ENCODE measurements around the gene COBL. TPM values are rescaled to one million over a fixed set of nuclear protein-coding genes. Genes with fewer than 3 reads are reported as not detected.

The COBL gene
- total RNA-seq, 1 donor from 2014 or later = 1.4 TPM

DNA sequence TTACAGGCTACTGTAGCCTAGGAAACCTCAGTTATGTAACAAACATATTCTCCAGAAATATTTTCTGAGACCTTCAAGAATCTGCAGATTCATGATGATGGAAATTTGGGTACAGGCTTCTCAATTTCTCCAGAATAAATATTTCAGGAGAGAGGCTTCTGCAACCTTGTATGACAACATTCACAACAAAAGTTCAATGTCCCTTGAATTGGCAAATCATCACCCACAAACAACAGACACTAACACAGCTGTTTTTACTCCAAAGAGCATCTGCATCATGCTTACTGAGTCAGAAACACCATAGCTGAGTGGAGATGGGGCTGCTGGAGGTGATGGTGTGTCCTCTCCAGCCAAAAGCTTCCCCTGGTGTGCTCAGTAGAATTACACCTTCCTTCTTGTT, 9.3 kb upstream of the COBL start:
- no peak for DNase-seq (ENCODE audit: low read depth)

DNA sequence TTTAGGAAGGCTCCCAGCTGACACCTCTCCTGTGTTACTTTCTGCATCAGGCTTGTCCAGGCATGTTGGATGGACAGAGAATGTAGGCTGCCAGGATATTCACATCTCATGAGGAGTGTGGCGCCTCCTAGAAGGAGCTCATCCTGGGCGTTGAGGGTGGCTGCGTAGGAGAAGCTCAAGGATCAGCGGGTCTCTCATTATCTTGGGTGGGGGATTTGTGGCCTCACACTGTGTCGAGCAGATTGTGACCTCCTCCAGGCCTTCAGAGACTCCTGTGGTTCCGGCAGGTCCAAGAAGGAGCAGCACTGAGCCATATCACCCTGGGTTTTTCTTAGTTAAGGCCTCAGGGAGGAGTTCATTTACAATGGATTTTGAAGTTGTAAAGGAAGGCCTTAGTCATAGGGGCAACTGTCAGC, 8.7 kb upstream of the COBL start:
- no peak for DNase-seq (ENCODE audit: low read depth)

DNA sequence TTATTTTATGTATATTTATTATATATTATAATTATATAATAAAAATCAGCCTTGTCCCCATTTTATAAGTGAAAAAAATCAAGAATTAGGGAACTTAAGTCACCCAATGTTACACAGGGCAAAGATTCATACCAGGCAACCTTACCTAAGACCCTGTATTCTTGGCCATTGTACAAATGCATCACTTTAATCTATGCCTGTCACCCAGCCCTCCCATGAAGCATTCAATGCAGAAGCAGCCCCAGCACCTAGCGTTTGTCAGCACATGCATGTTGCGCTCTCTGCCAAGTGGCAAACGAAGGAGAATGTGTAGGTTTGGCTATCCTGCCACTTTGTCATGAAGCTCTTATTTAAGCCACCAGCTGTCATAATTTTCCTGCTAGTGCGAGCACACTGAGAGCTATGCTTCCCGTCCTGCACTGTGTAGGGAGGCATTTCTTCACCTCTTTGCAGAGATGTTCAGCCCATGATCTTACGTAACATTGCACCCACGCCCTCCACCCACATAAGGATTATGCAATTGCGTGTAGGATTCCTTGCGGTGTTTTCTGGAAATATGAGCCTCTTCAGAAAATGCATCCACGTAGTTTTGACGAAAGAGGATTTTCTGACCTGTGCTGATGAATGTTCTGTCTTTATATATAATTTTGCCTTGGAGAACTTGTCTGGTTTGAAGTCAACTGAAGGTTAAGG, 7.7 kb upstream of the COBL start:
- DNase-seq (ENCODE audit: low read depth) = no peak

DNA sequence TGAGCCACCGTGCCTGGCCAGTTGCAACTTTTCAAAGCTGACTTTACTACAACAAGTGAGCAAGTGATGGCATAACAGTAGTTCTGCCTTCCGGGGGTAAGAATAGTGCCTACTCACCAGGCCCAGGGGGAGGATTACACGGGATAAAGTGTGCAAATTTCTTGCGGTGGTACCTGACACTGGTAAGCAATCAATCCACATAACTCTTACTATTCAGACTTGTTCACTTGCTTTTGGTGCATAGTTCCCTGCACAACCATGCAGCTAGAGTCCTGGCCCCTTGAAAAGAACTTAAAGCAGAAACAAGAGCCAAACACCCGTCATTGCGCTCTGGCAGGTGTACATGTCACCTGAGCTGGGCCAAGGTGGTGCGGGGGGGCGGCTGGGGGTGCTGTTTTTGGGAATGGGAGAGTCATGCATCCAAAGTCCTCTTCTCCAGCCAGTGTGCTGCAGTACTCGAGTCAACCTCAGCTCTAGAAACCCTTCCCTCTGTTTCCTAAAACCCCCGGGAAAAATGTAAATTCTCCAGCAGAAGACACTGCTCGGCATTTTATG, 5.4 kb upstream of the COBL start:
- DNase-seq (ENCODE audit: low read depth) = no peak

DNA sequence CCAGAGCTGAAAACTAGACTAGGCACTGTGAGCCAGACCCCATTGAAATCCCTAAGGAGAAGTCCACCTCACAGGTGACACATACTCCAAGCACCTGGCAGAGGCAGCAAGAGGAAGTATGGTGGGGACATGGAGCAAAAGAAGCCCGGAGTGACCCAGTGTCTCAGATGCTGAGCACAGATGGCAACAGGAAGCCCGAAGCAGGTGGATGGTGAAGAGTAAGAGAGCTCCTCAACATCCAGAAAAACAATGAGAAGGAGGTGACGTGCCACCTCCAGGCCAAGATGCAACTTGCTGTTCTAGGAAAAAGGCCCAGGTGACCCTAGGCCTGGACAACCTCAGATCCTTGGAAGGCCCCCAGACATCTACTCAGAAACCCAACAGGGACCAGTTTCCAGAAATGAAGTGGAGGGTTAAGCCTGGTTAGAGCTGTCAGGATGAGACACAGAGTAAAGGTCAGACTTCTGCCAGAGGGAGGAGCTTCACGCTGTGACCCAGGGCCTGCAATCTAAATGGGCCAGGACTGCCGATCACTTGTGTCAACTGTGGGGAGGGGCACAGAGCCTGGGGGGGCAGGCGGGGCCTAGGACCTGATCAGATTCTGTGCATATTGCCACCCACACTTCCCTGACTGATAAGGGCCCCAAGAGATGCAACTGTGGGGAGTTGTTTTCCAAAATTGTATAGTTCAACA, 2.4 kb upstream of the COBL start:
- DNase-seq (ENCODE audit: low read depth) = no peak

DNA sequence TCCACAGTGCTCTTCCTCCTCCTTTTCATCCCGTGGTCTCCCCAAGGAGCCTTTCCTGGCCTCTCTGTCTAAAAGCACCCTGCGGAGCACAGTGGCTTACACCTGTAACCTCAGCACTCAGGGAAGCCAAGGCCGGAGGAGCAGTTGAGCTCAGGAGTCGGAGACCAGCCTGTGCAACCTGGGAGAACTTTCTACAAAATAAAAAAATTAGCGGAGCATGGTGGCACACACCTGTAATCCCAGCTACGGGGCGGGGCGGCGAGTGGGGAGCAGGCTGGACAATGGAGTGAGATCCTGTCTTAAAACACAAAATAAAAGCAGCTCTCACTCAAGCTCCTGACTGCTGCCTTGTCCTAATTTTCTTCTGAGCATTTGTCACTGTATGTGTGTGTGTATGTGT, 1.4 kb upstream of the COBL start:
- no peak for DNase-seq (ENCODE audit: low read depth)

DNA sequence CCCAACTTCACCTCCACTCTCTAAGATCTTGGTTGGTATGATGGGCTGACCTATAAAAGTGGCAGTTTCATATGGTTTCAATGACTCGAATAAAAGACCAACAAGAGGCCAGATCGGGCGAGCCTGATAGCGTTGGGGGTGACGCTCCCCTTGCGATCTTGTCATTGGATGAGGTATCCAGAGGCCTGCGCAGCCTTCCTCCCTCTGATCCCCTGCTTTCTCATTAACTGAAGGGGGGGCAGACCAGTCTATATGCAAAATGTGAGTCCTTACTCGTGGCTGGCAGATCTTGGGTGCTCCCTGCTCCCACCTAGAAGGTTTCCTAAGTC, 937 bp upstream of the COBL start:
- DNase-seq (ENCODE audit: low read depth) = no peak

DNA sequence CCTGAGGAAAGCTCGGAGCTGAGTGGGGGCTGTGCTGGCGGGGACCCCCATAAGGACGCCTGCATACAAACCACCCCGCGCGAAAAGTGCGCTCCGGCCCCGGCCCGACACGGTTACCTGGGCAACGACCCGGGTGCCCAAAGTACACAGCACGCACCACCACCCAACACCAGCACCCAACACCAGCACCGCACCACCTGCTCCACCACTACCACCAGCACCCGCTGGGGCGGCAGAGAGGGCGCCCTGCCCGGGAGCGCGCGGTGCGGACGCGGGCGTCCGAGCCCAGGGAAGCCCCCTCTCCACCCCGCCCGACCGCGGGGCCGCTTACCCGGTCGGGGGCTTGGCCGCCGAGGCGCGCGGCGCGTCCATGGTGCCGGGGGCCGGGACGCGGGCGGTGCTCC, 345 bp downstream of the COBL start:
- no peak for DNase-seq (ENCODE audit: low read depth)

DNA sequence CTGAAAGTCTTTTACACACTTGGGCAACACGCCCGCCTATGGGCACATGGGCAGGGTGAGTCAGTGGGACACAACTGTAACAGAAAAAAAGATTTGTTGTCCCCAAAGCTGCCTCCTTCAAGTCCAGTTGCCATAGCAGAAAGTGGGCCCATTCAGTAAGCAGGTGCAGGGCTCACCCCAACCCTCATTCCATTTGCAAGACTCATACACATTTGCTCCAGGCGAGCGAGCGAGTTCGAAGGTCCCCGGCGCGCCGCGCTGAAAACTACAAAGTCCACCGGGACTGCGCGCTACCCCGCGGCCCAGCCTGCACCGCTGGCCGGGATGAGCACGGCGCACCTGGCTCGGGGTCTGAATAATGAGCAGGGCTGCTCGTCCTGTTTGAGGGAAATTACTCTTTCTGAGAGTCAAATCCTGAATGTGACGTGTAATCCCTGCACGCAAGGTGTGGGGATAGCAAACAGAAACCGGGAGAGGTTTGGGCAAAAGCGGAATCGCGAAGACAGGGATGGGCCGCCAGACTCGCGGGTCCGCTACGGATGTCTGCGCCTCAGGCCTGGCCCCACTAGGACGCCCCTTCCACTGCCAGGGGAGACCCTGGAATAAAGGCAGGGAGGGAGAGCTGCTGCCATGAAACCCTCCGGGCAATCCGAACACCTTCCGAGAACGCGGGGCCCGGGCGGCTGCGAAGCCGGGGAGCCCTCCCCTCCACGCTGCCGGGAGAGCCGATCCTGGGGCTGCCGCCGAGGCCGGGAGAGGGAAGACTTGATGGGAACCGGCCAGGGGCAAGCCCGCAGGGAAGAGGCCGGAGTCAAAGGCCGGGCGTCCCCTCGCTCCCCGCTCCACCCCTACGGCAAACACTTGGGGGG, 982 bp downstream of the COBL start:
- DNase-seq (ENCODE audit: low read depth) = peak; percentile 88

DNA sequence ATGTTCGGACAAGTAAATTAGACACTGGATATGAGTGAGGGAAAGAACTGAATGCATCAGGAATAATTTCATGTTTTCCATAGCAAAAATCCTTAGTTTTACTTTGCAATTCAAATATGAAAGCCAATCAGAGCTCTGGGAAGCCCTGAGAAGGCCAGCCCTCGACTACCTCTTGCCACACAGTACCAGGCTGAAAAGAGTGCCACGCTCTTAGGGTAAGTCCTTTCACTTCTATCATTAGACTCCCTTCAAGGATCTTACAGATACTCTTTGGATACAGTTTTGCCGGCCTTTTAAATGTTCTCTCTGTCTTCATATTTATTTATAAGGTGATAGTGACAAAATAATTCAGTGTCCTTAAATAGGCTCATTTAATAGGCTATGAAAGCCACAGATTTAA, 1.9 kb downstream of the COBL start:
- no peak for DNase-seq (ENCODE audit: low read depth)

DNA sequence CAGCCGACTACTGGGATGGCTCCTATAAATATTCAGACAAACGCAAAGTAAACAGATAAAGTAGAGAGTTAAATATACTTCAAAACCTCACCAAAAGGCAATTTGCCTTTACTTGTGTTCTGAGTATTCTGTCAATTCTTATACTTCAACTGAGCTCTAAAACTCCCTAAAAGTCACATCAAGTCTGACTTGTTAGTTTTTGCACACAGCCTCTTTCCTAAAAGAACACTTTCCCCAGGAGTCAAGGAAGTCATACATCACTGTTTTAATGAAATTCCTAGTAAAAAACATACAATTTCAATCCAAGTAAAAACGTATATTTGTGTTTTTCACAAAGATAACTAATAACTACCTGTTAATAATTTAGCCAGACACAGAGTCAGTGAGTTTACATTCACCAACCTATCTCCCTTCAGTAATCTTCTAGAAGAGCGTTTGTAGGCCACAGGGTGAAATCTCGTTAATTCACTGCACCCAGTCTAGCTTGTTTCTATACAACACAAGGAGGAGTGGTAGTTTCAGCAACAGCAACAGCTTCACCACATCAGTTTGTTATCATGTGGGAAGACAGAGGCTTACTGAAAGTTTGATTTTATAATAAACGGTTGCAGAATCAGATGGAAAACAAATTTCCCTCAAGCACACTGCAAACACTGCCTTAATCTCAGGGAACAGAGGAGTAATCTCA, 2.7 kb downstream of the COBL start:
- DNase-seq (ENCODE audit: low read depth) = no peak

DNA sequence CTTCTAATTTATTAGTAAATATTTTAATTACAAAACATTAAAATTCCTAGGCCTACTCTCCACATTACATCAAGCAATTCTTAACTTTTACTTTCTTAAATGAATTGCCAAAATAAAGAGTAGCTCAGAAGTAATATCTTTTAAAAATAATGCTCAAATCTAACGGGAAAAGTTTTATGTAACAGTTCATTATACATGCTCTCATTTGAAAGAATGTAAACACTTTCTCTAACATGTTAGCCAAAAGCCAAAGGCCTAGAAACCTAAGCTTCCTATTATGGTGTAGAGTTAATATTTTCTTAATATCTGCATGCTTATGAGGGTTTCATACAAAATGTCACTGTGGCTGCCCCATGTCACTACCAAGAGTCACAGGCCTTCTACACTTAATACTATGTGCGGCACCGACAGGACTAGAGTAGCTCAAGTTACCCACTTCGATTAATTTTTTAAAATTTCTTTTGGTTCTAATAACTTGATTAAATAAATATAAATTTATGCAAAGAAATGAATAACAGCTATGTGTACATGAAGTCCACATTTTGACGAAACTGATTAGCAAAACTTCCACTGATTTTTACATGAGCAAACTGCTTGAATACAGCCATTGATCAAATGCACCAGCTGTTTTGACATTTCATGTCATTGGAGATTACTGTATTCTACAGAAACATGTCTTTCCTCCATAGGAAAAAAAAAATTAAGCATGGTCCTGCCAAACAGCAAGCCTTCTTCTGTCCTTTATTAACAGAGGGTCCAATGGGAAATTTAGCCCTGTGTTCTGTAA, 3.5 kb downstream of the COBL start:
- no peak for DNase-seq (ENCODE audit: low read depth)

DNA sequence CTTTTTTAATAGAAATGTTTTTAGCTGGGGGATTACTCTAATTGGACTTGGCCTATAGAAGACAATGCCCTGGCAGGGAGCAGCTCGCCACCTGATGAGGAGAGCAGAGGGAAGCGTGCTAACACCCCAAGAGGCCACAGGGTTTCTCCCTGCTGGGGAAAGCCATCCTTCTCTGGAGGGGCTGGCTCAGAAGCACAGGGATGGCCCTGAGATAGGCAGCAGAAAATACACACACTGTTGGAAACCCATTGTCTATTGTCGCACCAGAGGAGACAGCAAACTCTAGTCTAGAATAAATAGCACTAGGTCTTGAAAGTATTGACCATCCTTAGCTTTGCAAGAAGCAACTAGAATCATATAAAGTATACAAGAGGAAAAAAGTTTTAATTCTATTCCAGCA, 5.4 kb downstream of the COBL start:
- DNase-seq (ENCODE audit: low read depth) = no peak

DNA sequence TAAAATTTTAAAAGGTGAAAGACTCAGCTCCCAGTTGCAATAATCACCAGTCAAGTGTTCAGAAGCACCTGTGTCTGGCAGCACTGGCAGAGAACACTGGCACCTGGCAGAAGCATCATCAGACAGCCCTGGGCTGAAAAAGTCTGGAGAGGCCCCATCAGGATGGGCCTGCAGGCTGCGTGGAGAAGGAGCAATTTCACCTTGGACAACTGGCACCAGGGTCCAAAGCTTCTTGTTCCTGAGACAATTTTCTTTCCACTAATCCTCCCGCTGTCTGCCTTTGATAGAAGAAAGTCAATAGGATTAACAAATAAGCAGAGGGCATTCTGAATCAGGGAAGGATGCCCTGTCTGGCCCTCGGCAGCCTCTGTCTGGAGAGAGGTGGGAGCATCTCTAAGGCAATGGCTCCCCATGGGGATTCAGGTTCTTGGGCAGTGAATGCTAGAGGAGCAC, 6.5 kb downstream of the COBL start:
- DNase-seq (ENCODE audit: low read depth) = no peak

DNA sequence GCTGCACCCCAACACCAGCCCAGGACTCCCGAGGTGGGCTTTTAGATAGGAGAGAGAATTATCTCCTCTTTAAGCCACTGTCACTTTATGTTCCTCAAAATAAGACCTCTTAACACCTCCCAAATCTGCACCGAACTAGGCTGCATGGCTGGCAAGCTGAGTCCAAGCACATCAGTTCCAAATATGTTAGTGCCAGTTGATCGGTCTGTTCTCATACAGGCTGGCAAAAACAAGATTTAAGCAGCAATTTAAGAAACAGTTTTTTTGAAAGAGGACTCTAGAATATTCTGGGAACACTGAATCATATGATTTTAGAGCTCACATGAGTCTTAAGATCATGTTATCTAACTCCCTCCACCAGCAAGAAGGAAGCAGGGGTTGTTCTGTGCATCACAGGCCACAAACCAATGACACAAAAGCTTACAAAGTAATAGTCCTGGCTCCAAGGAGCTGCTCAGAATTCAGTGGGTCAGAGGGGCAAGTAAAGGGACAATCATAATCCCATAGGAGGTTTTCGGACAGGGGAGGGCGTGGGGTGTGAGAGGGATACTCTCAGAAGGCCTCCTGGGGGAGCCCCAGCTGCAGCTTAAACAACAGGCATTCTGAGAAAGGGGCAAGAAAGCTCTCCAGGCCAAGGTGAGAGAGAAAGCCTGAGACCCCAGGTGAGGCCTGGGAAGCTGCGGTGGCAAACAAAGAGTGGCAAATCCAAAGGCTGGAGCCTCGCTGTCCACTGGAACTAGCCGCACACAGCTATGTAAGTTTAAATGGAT, 7.1 kb downstream of the COBL start:
- DNase-seq (ENCODE audit: low read depth) = no peak

DNA sequence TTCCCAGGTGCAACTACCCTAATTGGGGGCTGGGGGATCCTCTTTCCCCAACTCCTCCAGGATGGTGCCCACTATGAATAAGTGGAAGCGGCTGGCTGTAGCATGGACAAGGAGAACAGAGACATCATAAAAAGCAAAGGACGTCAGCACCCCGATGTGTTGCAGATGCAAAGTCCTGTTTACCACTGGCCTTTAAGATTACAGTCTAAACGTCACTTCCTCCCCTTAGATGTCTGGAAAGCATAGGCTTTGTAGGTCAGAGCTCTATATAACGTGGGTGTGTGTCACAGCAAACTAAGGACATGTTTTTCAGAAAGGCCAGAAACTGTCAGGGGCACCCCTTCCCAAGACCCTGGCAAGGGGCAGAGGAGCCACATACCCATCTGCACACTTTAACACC, 7.9 kb downstream of the COBL start:
- no peak for DNase-seq (ENCODE audit: low read depth)

DNA sequence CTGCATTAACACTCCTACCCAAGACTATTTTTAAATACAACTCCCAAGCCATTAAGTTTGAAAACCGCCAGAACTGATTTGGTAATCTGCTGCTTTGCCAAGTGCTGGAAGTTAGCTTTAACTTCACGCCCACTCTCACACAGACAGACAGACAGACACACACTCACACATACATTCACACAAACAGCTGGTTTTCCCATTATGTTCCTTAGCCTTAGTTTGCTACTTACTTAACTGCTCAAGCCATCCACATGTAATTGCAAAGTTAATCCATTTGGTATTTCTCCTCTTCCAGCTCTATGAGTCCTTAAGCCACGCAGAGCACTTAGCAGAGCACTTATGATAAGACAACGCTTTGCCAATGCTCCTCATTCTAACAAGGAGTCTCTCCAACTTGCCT, 8.3 kb downstream of the COBL start:
- no peak for DNase-seq (ENCODE audit: low read depth)

DNA sequence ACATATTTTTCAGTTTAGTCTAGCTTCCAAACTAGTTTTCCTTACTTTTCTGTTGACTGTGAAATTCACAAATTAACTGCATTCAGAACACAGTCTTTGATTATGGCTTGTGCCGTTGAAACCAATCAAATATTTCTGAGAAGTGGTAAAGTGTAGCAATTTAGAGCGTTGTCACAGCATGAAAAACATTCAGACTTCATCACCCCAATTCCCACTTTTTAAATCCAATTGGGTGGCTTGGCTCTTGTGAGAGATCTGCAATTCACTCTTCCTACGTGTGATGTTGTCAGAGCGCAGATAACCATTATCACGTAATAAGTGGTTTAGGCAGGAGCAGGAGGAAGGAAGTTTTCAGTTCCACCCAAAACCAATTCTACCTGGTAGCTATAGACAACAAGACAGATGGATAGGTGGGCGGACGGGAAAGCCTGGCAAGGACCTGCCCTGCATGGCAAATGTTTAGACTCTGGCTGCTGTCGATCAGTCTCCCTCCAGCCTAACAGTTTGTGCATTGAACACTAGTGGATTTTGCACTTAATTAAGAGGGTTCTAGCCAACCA, 8.9 kb downstream of the COBL start:
- no peak for DNase-seq (ENCODE audit: low read depth)

DNA sequence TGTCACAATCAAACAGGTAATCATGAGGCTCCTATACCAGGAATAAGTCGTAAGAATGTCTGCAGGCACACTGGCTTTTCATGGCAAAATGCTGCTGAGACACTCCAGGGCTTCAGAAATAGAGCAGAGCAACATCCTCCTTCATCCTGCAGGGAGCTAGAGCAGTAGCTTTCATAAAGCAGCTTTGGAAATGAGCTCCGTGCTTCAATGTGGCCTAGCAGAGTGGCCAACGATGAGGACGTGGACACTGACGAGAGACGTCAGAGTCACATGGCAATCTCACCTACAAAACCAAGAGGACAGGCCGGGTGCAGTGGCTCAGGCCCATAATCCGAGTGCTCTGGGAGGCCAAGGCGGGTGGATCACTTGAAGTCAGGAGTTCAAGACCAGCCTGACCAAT, 9.8 kb downstream of the COBL start:
- no peak for DNase-seq (ENCODE audit: low read depth)

DNA sequence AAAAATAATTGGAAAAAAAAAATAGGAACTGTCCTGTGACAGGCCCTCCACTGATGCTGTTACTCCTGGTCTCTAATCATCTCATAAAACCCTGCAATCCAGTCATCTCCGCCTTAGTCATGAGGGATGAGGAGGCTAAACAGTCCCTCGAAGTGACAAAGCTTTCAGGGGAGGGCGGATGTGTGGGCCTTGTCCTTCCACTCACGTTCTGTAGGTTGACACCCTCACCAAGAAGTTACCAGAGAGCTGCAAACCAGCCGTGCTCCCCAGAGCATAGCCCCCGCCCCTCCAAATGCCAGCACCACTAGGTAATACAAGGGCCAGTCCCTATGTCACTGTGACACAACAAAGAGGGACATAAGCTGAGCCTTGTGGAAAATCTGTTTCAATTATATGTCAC, 11.9 kb downstream of the COBL start:
- no peak for DNase-seq (ENCODE audit: low read depth)
